HG02840 (cell line): ENCODE data around the gene SIAH1.
"Not testable (repeated sequence)": the region's sequence is repeated elsewhere in the genome, so short reads cannot be mapped to it uniquely, and the experiment has no call there.

Experiments
- ATAC-seq: cut with Tn5 transposase; IDR thresholded peaks from one replicate; pipeline ENCODE4 v1.9.1; 2021; ENCODE audit warnings: mild to moderate bottlenecking, moderate library complexity, moderate number of reproducible peaks; ENCODE audit not compliant: unreplicated experiment, low FRiP score

Gene SIAH1

GRCh38 chr16:48369765-48370164 is 15.4 kb downstream of the SIAH1 start:
- no peak for ATAC-seq

GRCh38 chr16:48367441-48368049 is 17.7 kb downstream of the SIAH1 start:
- ATAC-seq: no peak

- ATAC-seq: peak; percentile 50
These were observed 18.8 kb downstream of the SIAH1 start for GRCh38 chr16:48366165-48367093.

- peak; percentile 90 for ATAC-seq
These were observed 19.5 kb downstream of the SIAH1 start for GRCh38 chr16:48365601-48366164.

GRCh38 chr16:48365025-48365600 is 20.1 kb downstream of the SIAH1 start:
- no peak for ATAC-seq

- ATAC-seq: no peak
These were observed 23.6 kb downstream of the SIAH1 start for GRCh38 chr16:48361540-48362144.

GRCh38 chr16:48361012-48361411 is 24.2 kb downstream of the SIAH1 start:
- ATAC-seq: no peak

- ATAC-seq: no peak
These were observed 25.2 kb downstream of the SIAH1 start for GRCh38 chr16:48359983-48360382.

- ATAC-seq: no peak
These were observed 26.8 kb downstream of the SIAH1 start for GRCh38 chr16:48358419-48358818.

GRCh38 chr16:48356633-48357376 is 28.4 kb downstream of the SIAH1 start:
- ATAC-seq: no peak

- no peak for ATAC-seq
These were observed 30.0 kb downstream of the SIAH1 start for GRCh38 chr16:48354877-48355855.

GRCh38 chr16:48354385-48354784 is 30.8 kb downstream of the SIAH1 start:
- ATAC-seq: not testable (repeated sequence)

GRCh38 chr16:48353565-48354163 is 31.5 kb downstream of the SIAH1 start:
- ATAC-seq: no peak

GRCh38 chr16:48352648-48353390 is 32.4 kb downstream of the SIAH1 start:
- no peak for ATAC-seq

GRCh38 chr16:48350736-48351135 is 34.5 kb downstream of the SIAH1 start:
- no peak for ATAC-seq

- no peak for ATAC-seq
These were observed 37.2 kb downstream of the SIAH1 start for GRCh38 chr16:48347980-48348379.

- ATAC-seq: no peak
These were observed 37.9 kb downstream of the SIAH1 start for GRCh38 chr16:48347191-48347865.
